CD4-positive, CD25-positive, alpha-beta regulatory T cell (primary cell): ENCODE measurements around the gene VKORC1L1. TPM values are rescaled to one million over a fixed set of nuclear protein-coding genes. Genes with fewer than 3 reads are reported as not detected.
"Not testable (repeated sequence)": the region's sequence is repeated elsewhere in the genome, so short reads cannot be mapped to it uniquely, and the experiment has no call there.

ENCODE experiments used
- ATAC-seq, 2 donors: fragments of 150-1000 bp; cut with Tn5 transposase; one replicate each; pipeline ENCODE4 v1.10.0; 2021; ENCODE audit warnings: low read depth in 2 of 2, moderate number of reproducible peaks in 2 of 2, moderate library complexity in 1 of 2
- DNase-seq, 3 donors: peaks; one replicate each; pipeline versions ENCODE4 v3.0.0 to v3.0.0-alpha.2; 2012 to 2022; ENCODE audit warnings: mixed read lengths in 1 of 3
- H3K27ac ChIP-seq: one replicate; pipeline ENCODE4 v1.7.0; 2013; ENCODE audit warnings: mild to moderate bottlenecking, low read length; ENCODE audit not compliant: insufficient read depth, poor library complexity, severe bottlenecking
- H3K27me3 ChIP-seq: one replicate; pipeline ENCODE4 v1.7.0; 2013; ENCODE audit warnings: low read length; ENCODE audit not compliant: control insufficient read depth, insufficient read depth
- H3K36me3 ChIP-seq: one replicate; pipeline ENCODE4 v1.7.0; 2013; ENCODE audit warnings: mild to moderate bottlenecking, low read length, moderate library complexity; ENCODE audit not compliant: control insufficient read depth, insufficient read depth
- H3K4me1 ChIP-seq: 2 replicates; pipeline ENCODE4 v1.7.0; 2013; ENCODE audit warnings: mild to moderate bottlenecking, low read length; ENCODE audit not compliant: insufficient read depth, control insufficient read depth, poor library complexity, severe bottlenecking
- H3K4me3 ChIP-seq: one replicate; pipeline ENCODE4 v1.7.0; 2013; ENCODE audit warnings: low read depth, mild to moderate bottlenecking, low read length, moderate library complexity
- H3K9me3 ChIP-seq, 2 experiments: 1 replicate in 1 of 2; 2 replicates in 1 of 2; pipeline ENCODE4 v1.7.0; 2013; ENCODE audit warnings: low read length in 2 of 2, mild to moderate bottlenecking in 1 of 2, moderate library complexity in 1 of 2; ENCODE audit not compliant: control insufficient read depth in 2 of 2
- H3K27ac Mint-ChIP-seq, 3 donors: one replicate each; pipeline ENCODE4 v1.8.0; 2020 to 2022; ENCODE audit warnings: mild to moderate bottlenecking in 3 of 3, mixed read lengths in 3 of 3, moderate library complexity in 2 of 3
- H3K27me3 Mint-ChIP-seq: one replicate; pipeline ENCODE4 v1.8.0; 2022; ENCODE audit warnings: mild to moderate bottlenecking, mixed read lengths
- H3K36me3 Mint-ChIP-seq: one replicate; pipeline ENCODE4 v1.8.0; 2020; ENCODE audit warnings: mixed read lengths
- H3K4me1 Mint-ChIP-seq, 4 donors: one replicate each; pipeline ENCODE4 v1.8.0; 2020 to 2022; ENCODE audit warnings: mixed read lengths in 4 of 4, mild to moderate bottlenecking in 1 of 4
- H3K4me3 Mint-ChIP-seq, 4 donors: one replicate each; pipeline ENCODE4 v1.8.0; 2020 to 2022; ENCODE audit warnings: mild to moderate bottlenecking in 4 of 4, mixed read lengths in 4 of 4, moderate library complexity in 3 of 4
- H3K9me3 Mint-ChIP-seq, 7 donors: one replicate each; pipeline ENCODE4 v1.8.0; 2020 to 2022; ENCODE audit warnings: mixed read lengths in 7 of 7, mild to moderate bottlenecking in 3 of 7, moderate library complexity in 2 of 7
- polyA plus RNA-seq, 4 donors: library from polyadenylated mRNA; unstranded; fragments of 300-500 nt; fragmentation: Illumina TruSeq; gene quantifications; one replicate each; pipeline ENCODE4 v1.2.3, GENCODE V29; 2021
- total RNA-seq: library from RNA; stranded (reverse); gene quantifications from one replicate; pipeline ENCODE4 v1.2.3, GENCODE V29; 2022

The VKORC1L1 gene
- total and polyA plus RNA-seq, 5 donors from 2014 or later, result 3.7 to 5.5 (median 3.9) TPM

GRCh38 chr7:65981965-65982792 is 109.3 kb downstream of the VKORC1L1 start, which contains the start of gene GUSB:
GUSB (minus strand) TSS chr7:65982213; CDS start chr7:65982183, 30 bp downstream.
- H3K36me3 ChIP-seq, result peaks cover 4% of the 10 kb centered on the region
- peaks cover 3% of the 10 kb centered on the region for H3K36me3 Mint-ChIP-seq
- H3K4me3 ChIP-seq, result peak within 1 kb of the TSS; percentile 66
- peaks cover 21% of the 10 kb centered on the region for H3K4me1 ChIP-seq
- H3K27me3 Mint-ChIP-seq, result no peaks in the 10 kb centered on the region
- H3K27ac ChIP-seq, result peak within 1 kb of the TSS; percentile 67
- H3K9me3 Mint-ChIP-seq, result no peaks in the 10 kb centered on the region
- peak within 1 kb of the TSS in 2 of 3 donors; percentile 88 to 93 for H3K27ac Mint-ChIP-seq
- peaks cover 0 to 15% (median 10%) of the 10 kb centered on the region in 4 donors for H3K4me1 Mint-ChIP-seq
- ATAC-seq (peak; percentile 89), DNase-seq (peak; percentile 82 to 93 (median 85))
- H3K9me3 ChIP-seq, result no peaks in the 10 kb centered on the region
- peak within 1 kb of the TSS; percentile 85 to 96 (median 92) for H3K4me3 Mint-ChIP-seq
- no peaks in the 10 kb centered on the region for H3K27me3 ChIP-seq

- no peak overlapping the region for H3K4me3 ChIP-seq
- no peaks in the 10 kb centered on the region for H3K27me3 ChIP-seq
- H3K36me3 Mint-ChIP-seq, result no peaks in the 10 kb centered on the region
- H3K4me1 Mint-ChIP-seq, result peaks cover 0 to 15% (median 10%) of the 10 kb centered on the region in 4 donors
- no peaks in the 10 kb centered on the region for H3K9me3 Mint-ChIP-seq
- H3K4me1 ChIP-seq, result peaks cover 21% of the 10 kb centered on the region
- no peaks in the 10 kb centered on the region for H3K27me3 Mint-ChIP-seq
- H3K27ac ChIP-seq, result no peak overlapping the region
- H3K36me3 ChIP-seq, result peaks cover 4% of the 10 kb centered on the region
- DNase-seq (no peak), ATAC-seq (no peak)
- H3K27ac Mint-ChIP-seq, result no peak overlapping the region
- H3K4me3 Mint-ChIP-seq, result no peak overlapping the region
- H3K9me3 ChIP-seq, result no peaks in the 10 kb centered on the region
Observed at GRCh38 chr7:65983965-65984658, 111.2 kb downstream of the VKORC1L1 start.

- Histone ChIP-seq H3K27me3 (no peaks in the 10 kb centered on the region), H3K9me3 (no peaks in the 10 kb centered on the region), H3K27ac (no peak overlapping the region), H3K4me3 (no peak overlapping the region), H3K36me3 (no peaks in the 10 kb centered on the region), H3K4me1 (no peaks in the 10 kb centered on the region)
- H3K4me3 Mint-ChIP-seq, result no peak overlapping the region
- H3K4me1 Mint-ChIP-seq, result no peaks in the 10 kb centered on the region
- H3K9me3 Mint-ChIP-seq, result no peaks in the 10 kb centered on the region
- H3K27ac Mint-ChIP-seq, result no peak overlapping the region
- ATAC-seq (no peak), DNase-seq (no peak)
- no peaks in the 10 kb centered on the region for H3K36me3 Mint-ChIP-seq
- H3K27me3 Mint-ChIP-seq, result peaks cover 8% of the 10 kb centered on the region
Observed at GRCh38 chr7:65988084-65988483, 115.2 kb downstream of the VKORC1L1 start.

GRCh38 chr7:65988503-65988902 is 115.6 kb downstream of the VKORC1L1 start:
- not testable (repeated sequence) for H3K36me3 ChIP-seq, H3K4me3 ChIP-seq, DNase-seq, H3K36me3 Mint-ChIP-seq, H3K4me1 ChIP-seq, H3K27me3 ChIP-seq, H3K9me3 ChIP-seq, H3K27me3 Mint-ChIP-seq, ATAC-seq, H3K4me3 Mint-ChIP-seq, H3K4me1 Mint-ChIP-seq, H3K9me3 Mint-ChIP-seq, H3K27ac ChIP-seq, H3K27ac Mint-ChIP-seq

GRCh38 chr7:65989694-65990080 is 116.8 kb downstream of the VKORC1L1 start:
- no peaks in the 10 kb centered on the region for H3K27me3 ChIP-seq
- no peaks in the 10 kb centered on the region for H3K36me3 ChIP-seq
- no peak for DNase-seq
- Mint-ChIP-seq H3K4me3 (no peak overlapping the region), H3K27ac (no peak overlapping the region), H3K4me1 (no peaks in the 10 kb centered on the region), H3K36me3 (no peaks in the 10 kb centered on the region), H3K27me3 (peaks cover 8% of the 10 kb centered on the region), H3K9me3 (no peaks in the 10 kb centered on the region)
- no peak overlapping the region for H3K27ac ChIP-seq
- H3K9me3 ChIP-seq, result no peaks in the 10 kb centered on the region
- no peaks in the 10 kb centered on the region for H3K4me1 ChIP-seq
- H3K4me3 ChIP-seq, result no peak overlapping the region
- ATAC-seq, result no peak

- not testable (repeated sequence) for H3K36me3 ChIP-seq, H3K4me3 Mint-ChIP-seq, H3K36me3 Mint-ChIP-seq, H3K27ac Mint-ChIP-seq, H3K9me3 Mint-ChIP-seq, ATAC-seq, H3K9me3 ChIP-seq, H3K27ac ChIP-seq, H3K27me3 ChIP-seq, H3K4me1 Mint-ChIP-seq, H3K4me3 ChIP-seq, DNase-seq, H3K4me1 ChIP-seq
- peaks cover 14% of the 10 kb centered on the region for H3K27me3 Mint-ChIP-seq
Observed at GRCh38 chr7:65991829-65992228, 119.0 kb downstream of the VKORC1L1 start.

GRCh38 chr7:65992526-65992925 is 119.7 kb downstream of the VKORC1L1 start:
- Histone ChIP-seq H3K27ac (no peak overlapping the region), H3K9me3 (no peaks in the 10 kb centered on the region), H3K4me1 (no peaks in the 10 kb centered on the region), H3K36me3 (no peaks in the 10 kb centered on the region), H3K4me3 (no peak overlapping the region), H3K27me3 (no peaks in the 10 kb centered on the region)
- Mint-ChIP-seq H3K27ac (no peak overlapping the region), H3K9me3 (no peaks in the 10 kb centered on the region), H3K4me3 (no peak overlapping the region), H3K27me3 (peaks cover 14% of the 10 kb centered on the region), H3K4me1 (no peaks in the 10 kb centered on the region), H3K36me3 (no peaks in the 10 kb centered on the region)
- ATAC-seq, result no peak
- DNase-seq, result no peak
